Neural progenitor cell (in vitro differentiated cells): Measurements from ENCODE around the gene CPHXL.

ENCODE experiments used
- CTCF ChIP-seq: fragments of 200-600 bp; sonication (generic); IDR thresholded peaks from 2 replicates; pipeline ENCODE4 v1.5.1; 2017; ENCODE audit warnings: antibody characterized with exemption, mild to moderate bottlenecking
- EZH2 ChIP-seq: fragments of 200-600 bp; sonication (generic); IDR thresholded peaks from 2 replicates; pipeline ENCODE4 v1.6.1; 2017; ENCODE audit warnings: antibody characterized with exemption, mild to moderate bottlenecking, moderate library complexity
- EZH2phosphoT487 ChIP-seq: fragments of 200-600 bp; sonication (generic); IDR thresholded peaks from 2 replicates; pipeline ENCODE4 v1.6.1; 2017; ENCODE audit warnings: antibody characterized with exemption

DNA sequence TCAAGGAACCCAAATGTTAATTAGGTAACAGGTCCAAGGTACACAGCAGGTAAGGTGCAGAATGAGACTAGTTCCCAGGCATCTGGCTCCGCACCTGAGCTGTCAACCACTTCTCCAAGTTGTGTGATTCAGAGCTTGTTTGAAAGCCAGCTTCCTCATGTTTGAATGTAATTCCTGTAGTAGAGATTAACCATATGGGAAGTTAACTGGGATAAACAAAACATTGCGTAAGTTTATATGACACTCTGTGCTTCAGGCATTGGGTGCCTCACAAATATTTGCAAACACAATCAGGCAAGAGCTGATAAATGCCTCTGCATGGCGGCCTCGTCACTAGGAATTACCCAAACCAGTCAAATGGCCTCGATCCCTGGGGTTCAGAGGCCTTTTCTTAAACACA, 27.9 kb upstream of the CPHXL start:
- TF ChIP-seq CTCF (no peak), EZH2 (no peak), EZH2phosphoT487 (no peak)
